GM12891 (cell line): ENCODE measurements around the gene HIPK2.

ENCODE experiments used
- POLR2A ChIP-seq: IDR thresholded peaks from 2 replicates; pipeline ENCODE4 v1.6.1; 2011; ENCODE audit warnings: low read depth, low read length, control low read depth
- POLR2AphosphoS5 ChIP-seq: IDR thresholded peaks from 2 replicates; pipeline ENCODE4 v1.6.1; 2011; ENCODE audit warnings: low read depth, low read length, control low read depth

DNA sequence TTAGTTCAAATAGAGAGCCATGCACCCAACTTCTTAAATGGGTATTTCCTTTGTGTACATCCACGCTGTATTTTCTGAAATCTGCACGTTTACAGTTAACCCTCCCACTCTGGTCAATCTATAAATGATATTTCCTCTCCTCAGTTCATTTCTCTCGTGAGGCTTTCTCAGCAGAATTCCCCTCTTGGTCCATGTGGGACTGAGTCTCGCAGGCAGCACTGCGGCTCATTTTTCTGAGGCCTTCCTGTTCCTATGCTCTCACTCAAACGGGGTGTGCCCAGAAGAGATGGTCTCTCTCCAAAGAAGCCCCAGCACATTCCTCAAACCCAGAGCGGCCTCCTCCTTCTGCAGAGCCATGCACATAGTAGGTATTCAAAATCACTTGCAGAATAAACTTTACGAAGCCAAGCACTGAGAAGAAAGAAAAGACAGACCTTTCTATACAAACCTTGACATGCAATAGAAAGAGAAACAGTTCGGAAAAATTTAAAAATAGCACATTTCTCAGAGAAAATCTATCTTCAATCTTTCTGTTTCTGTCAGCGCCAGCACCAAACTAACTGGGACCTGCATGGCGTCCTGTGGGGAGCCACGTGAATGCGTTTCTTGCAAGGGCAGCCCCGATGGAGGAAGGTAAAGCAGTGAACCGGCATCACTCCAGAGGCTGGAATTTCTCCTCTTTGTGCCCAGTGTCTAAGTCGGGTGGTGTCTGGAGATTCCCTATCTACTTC, 77.1 kb downstream of the HIPK2 start:
- no peak for TF ChIP-seq POLR2A
- TF ChIP-seq POLR2AphosphoS5: no peak
